ENCODE results near the gene R3HCC1L.

The R3HCC1L gene

GRCh38 chr10:98134431-98135221 is at the start of gene R3HCC1L:
Gene R3HCC1L, plus strand, starts transcription at chr10:98134657. Its CDS starts 73,458 bp downstream, at chr10:98208115.
- H3K9ac ChIP-seq (ENCODE audit: low read depth, low read length), result peak within 1 kb of the TSS; percentile 77
- peaks cover 4% of the 10 kb centered on the region; the same call in 1 of the 2 replicates for H3K4me1 ChIP-seq (ENCODE audit: insufficient read depth, low read length)
- H3K9me3 ChIP-seq (ENCODE audit: control insufficient read depth, insufficient read depth, low read length), result peaks cover 4% of the 10 kb centered on the region
- no peaks in the 10 kb centered on the region for H3K36me3 ChIP-seq (ENCODE audit: insufficient read depth, low read length)

- H3K4me1 ChIP-seq (ENCODE audit: insufficient read depth, low read length), result no peaks in the 10 kb centered on the region
- no peaks in the 10 kb centered on the region for H3K36me3 ChIP-seq (ENCODE audit: insufficient read depth, low read length)
- H3K9ac ChIP-seq (ENCODE audit: low read depth, low read length), result no peak overlapping the region
- H3K9me3 ChIP-seq (ENCODE audit: control insufficient read depth, insufficient read depth, low read length), result no peaks in the 10 kb centered on the region
These were observed 49.2 kb upstream of the R3HCC1L start for GRCh38 chr10:98085238-98085637.

DNA sequence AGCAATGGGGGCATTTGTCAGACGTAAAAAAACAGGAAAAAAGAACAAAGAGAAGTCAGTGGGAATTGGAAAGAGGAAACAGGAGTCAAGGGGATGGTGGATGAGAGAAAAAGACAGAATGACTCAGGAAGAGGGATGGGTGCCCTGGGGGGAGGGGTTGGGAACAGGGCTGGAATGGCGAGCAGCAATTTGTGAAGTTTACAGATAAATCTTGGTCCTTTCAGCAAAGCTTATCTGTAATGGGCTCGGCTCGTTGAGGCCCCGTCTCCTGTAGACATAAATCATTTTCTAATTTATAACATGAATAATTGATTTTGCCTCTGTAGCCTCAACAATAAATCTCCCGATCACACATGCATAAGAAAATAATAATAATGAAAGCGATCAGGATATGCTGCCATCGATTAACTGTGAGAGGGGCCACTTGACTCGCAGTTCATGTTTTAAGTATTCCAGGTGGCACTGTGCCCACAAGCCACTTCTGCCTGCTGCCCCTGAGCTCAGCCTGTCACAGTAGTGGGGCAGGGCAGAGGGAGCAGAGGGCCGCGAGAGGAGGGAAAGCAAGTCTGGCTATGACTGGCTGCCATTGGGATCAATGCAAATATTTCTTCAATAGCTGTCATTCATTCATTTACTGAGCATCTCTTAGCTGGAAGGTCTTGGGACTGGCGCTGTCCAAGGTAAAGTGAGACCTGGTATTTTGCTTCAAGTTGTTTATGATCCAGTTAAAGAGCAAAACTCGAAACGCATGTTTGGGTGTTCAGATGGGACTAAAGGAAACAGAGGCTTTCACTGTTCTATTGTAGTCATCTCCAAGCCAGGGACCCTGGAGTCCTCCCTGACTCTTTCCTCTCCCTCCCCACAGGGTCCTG is 47.4 kb upstream of the R3HCC1L start:
- H3K36me3 ChIP-seq (ENCODE audit: insufficient read depth, low read length), result no peaks in the 10 kb centered on the region
- H3K4me1 ChIP-seq (ENCODE audit: insufficient read depth, low read length), result no peaks in the 10 kb centered on the region
- H3K9ac ChIP-seq (ENCODE audit: low read depth, low read length), result no peak overlapping the region
- H3K9me3 ChIP-seq (ENCODE audit: control insufficient read depth, insufficient read depth, low read length), result no peaks in the 10 kb centered on the region

- Histone ChIP-seq H3K9ac (ENCODE audit: low read depth, low read length) (no peak overlapping the region), H3K9me3 (ENCODE audit: control insufficient read depth, insufficient read depth, low read length) (no peaks in the 10 kb centered on the region), H3K36me3 (ENCODE audit: insufficient read depth, low read length) (no peaks in the 10 kb centered on the region), H3K4me1 (ENCODE audit: insufficient read depth, low read length) (no peaks in the 10 kb centered on the region)
These were observed 46.1 kb upstream of the R3HCC1L start for GRCh38 chr10:98088186-98088971.

DNA sequence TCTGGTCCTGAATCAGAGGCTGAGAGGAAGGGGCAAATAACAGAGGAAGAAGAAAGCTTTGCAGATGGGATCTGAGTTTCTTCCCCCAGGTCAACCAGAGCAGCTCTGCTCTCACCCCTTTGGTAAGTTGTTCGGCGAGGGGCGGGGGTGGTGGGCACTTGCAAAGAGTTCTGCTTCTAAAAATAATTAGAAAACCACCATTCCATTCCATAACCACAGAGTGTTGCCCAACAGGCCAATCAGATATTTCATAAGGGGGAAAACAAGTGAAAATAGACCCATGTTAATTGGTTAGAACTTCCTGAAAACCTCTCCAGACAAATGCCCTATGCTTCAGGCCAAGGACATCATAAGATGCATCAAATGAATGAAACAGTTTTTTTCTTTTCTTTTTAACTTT is 43.6 kb upstream of the R3HCC1L start:
- Histone ChIP-seq H3K4me1 (ENCODE audit: insufficient read depth, low read length) (no peaks in the 10 kb centered on the region), H3K9ac (ENCODE audit: low read depth, low read length) (no peak overlapping the region), H3K9me3 (ENCODE audit: control insufficient read depth, insufficient read depth, low read length) (no peaks in the 10 kb centered on the region), H3K36me3 (ENCODE audit: insufficient read depth, low read length) (no peaks in the 10 kb centered on the region)

- Histone ChIP-seq H3K9me3 (ENCODE audit: control insufficient read depth, insufficient read depth, low read length) (no peaks in the 10 kb centered on the region), H3K9ac (ENCODE audit: low read depth, low read length) (no peak overlapping the region), H3K36me3 (ENCODE audit: insufficient read depth, low read length) (no peaks in the 10 kb centered on the region), H3K4me1 (ENCODE audit: insufficient read depth, low read length) (peaks cover 6% of the 10 kb centered on the region)
These were observed 38.1 kb upstream of the R3HCC1L start for GRCh38 chr10:98096316-98096715.

- Histone ChIP-seq H3K36me3 (ENCODE audit: insufficient read depth, low read length) (no peaks in the 10 kb centered on the region), H3K9me3 (ENCODE audit: control insufficient read depth, insufficient read depth, low read length) (no peaks in the 10 kb centered on the region), H3K9ac (ENCODE audit: low read depth, low read length) (no peak overlapping the region), H3K4me1 (ENCODE audit: insufficient read depth, low read length) (peaks cover 6% of the 10 kb centered on the region)
These were observed 37.7 kb upstream of the R3HCC1L start for GRCh38 chr10:98096731-98097130.

DNA sequence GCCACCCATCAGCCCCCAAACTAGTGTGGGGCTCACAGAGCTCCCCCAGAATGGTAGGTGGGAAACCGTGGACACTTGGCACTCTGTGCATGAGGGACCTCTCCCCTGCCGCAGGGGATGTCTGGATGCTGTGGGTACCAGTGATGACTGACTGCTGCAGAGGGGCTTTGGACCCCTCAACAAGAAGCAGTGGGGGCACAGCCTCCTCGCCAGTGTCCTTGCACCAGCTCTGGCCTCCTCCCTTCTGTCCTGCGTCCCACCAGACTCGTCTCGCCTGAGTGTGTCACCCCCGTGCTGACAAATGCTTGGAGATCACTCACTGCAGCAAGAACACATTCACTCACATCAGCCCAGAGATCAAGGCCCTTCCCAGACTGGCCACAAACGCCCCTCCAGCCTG is 37.3 kb upstream of the R3HCC1L start:
- no peaks in the 10 kb centered on the region for H3K36me3 ChIP-seq (ENCODE audit: insufficient read depth, low read length)
- H3K4me1 ChIP-seq (ENCODE audit: insufficient read depth, low read length), result peaks cover 6% of the 10 kb centered on the region
- no peaks in the 10 kb centered on the region for H3K9me3 ChIP-seq (ENCODE audit: control insufficient read depth, insufficient read depth, low read length)
- H3K9ac ChIP-seq (ENCODE audit: low read depth, low read length), result no peak overlapping the region

GRCh38 chr10:98097616-98098015 is 36.8 kb upstream of the R3HCC1L start:
- Histone ChIP-seq H3K4me1 (ENCODE audit: insufficient read depth, low read length) (peaks cover 6% of the 10 kb centered on the region), H3K9ac (ENCODE audit: low read depth, low read length) (no peak overlapping the region), H3K36me3 (ENCODE audit: insufficient read depth, low read length) (no peaks in the 10 kb centered on the region), H3K9me3 (ENCODE audit: control insufficient read depth, insufficient read depth, low read length) (no peaks in the 10 kb centered on the region)

GRCh38 chr10:98098247-98098646 is 36.2 kb upstream of the R3HCC1L start:
- peaks cover 6% of the 10 kb centered on the region for H3K4me1 ChIP-seq (ENCODE audit: insufficient read depth, low read length)
- H3K9ac ChIP-seq (ENCODE audit: low read depth, low read length), result no peak overlapping the region
- H3K36me3 ChIP-seq (ENCODE audit: insufficient read depth, low read length), result no peaks in the 10 kb centered on the region
- no peaks in the 10 kb centered on the region for H3K9me3 ChIP-seq (ENCODE audit: control insufficient read depth, insufficient read depth, low read length)

GRCh38 chr10:98100476-98100875 is 34.0 kb upstream of the R3HCC1L start:
- Histone ChIP-seq H3K9ac (ENCODE audit: low read depth, low read length) (no peak overlapping the region), H3K4me1 (ENCODE audit: insufficient read depth, low read length) (peaks cover 6% of the 10 kb centered on the region), H3K36me3 (ENCODE audit: insufficient read depth, low read length) (no peaks in the 10 kb centered on the region), H3K9me3 (ENCODE audit: control insufficient read depth, insufficient read depth, low read length) (no peaks in the 10 kb centered on the region)

- H3K9ac ChIP-seq (ENCODE audit: low read depth, low read length), result no peak overlapping the region
- no peaks in the 10 kb centered on the region for H3K9me3 ChIP-seq (ENCODE audit: control insufficient read depth, insufficient read depth, low read length)
- no peaks in the 10 kb centered on the region for H3K36me3 ChIP-seq (ENCODE audit: insufficient read depth, low read length)
- H3K4me1 ChIP-seq (ENCODE audit: insufficient read depth, low read length), result peaks cover 6% of the 10 kb centered on the region
These were observed 33.1 kb upstream of the R3HCC1L start for GRCh38 chr10:98101366-98101765.

DNA sequence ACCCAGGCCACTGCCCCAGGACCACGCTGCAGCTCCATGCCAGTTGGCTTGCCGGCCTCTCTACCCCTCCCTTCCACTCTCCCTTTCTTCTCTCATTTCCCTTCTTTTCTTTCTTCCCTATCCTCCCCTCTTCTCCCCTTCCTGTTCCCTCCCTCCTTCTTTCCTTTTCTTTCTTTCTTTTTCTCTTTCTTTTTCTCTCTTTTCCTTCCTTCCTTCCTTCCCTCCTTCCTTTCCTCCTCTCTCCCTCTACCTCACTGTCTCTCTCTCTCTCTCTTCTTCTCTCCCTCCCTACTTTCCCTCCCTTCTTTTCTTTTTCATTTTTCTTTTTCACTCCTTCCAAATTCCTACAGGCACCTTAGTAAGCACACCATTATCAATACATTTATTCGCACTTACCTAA is 30.3 kb upstream of the R3HCC1L start:
- no peak overlapping the region for H3K9ac ChIP-seq (ENCODE audit: low read depth, low read length)
- H3K4me1 ChIP-seq (ENCODE audit: insufficient read depth, low read length), result peaks cover 6% of the 10 kb centered on the region
- no peaks in the 10 kb centered on the region for H3K9me3 ChIP-seq (ENCODE audit: control insufficient read depth, insufficient read depth, low read length)
- H3K36me3 ChIP-seq (ENCODE audit: insufficient read depth, low read length), result no peaks in the 10 kb centered on the region

GRCh38 chr10:98106531-98106930 is 27.9 kb upstream of the R3HCC1L start:
- Histone ChIP-seq H3K4me1 (ENCODE audit: insufficient read depth, low read length) (no peaks in the 10 kb centered on the region), H3K36me3 (ENCODE audit: insufficient read depth, low read length) (no peaks in the 10 kb centered on the region), H3K9ac (ENCODE audit: low read depth, low read length) (no peak overlapping the region), H3K9me3 (ENCODE audit: control insufficient read depth, insufficient read depth, low read length) (no peaks in the 10 kb centered on the region)
